ENCODE results near the gene UNC13B.

DNA sequence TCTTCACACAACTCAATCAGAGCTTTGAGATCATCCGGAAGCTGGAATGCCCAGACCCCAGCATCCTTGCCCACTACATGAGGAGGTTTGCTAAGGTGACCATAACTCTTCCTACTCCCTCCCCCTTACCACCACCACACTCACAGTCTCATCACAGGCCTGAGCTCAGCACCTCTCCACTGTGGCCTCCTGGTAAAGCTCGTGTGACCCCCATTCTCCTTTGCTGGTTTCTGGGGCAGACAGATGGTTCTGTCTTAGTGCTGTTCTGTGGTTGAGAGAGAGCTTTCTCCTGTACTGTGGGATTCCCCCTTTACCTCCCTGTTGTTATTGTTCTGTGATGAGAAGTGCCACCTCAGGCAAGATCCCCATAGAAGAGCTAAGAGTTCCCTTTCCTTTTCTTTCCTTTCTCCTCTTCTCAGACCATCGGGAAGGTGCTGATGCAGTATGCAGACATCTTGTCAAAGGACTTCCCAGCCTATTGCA is 235.4 kb downstream of the UNC13B start:
- TF ChIP-seq ZNF274 (IDR thresholded peaks at IDR 0.05; ENCODE audit: low read depth, low read length) (no peak), SUZ12 (IDR thresholded peaks at IDR 0.05; ENCODE audit: extremely low read depth, insufficient read depth, insufficient read length) (no peak), YY1 (IDR thresholded peaks at IDR 0.05; ENCODE audit: insufficient read depth, insufficient read length) (no peak)
